ENCODE measurements around the gene CCDC13. TPM values are rescaled to one million over a fixed set of nuclear protein-coding genes. Genes with fewer than 3 reads are reported as not detected.

The CCDC13 gene
- total and polyA plus RNA-seq, 2 of the 13 experiments (the other 11 are each of a cell fraction or from before 2014, with no cell fraction given), result 0.22 to 0.51 TPM

DNA sequence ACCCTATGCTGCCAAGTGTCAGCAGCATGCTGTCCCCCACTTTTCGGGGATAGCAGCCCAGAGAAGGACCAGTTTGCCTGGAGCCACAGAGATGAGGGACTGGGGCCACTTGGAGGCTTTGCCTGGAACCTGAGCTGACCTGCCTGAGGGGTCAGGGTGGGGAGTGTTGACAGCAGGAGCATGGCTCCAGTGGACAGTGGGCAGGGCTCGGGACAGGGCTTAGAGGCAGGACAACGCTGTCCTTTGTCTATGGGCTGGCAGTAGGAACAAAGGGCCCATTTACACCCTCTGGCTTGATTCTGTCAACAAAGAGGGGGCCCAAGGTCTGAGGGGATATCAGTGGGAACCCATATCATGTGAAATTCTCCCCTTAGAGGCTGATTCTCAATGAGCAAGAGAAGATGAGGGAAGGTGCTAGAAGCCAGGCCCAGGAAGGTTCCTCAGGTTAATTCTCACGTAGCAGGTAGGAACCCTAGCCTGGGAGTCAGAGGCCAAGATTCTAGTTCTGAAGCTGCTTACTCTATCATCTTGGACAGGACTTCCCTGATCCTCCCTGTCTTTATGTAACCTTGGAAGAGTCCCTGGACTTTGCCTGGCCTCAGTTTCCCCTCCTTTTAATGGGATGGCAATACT, 40.7 kb downstream of the CCDC13 start (continued):
- TF ChIP-seq, protein P1, sequence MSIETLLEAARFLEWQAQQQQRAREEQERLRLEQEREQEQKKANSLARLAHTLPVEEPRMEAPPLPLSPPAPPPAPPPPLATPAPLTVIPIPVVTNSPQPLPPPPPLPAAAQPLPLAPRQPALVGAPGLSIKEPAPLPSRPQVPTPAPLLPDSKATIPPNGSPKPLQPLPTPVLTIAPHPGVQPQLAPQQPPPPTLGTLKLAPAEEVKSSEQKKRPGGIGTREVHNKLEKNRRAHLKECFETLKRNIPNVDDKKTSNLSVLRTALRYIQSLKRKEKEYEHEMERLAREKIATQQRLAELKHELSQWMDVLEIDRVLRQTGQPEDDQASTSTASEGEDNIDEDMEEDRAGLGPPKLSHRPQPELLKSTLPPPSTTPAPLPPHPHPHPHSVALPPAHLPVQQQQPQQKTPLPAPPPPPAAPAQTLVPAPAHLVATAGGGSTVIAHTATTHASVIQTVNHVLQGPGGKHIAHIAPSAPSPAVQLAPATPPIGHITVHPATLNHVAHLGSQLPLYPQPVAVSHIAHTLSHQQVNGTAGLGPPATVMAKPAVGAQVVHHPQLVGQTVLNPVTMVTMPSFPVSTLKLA (IDR thresholded peaks at IDR 0.05), result peak; percentile 60
- TF ChIP-seq, protein P2, sequence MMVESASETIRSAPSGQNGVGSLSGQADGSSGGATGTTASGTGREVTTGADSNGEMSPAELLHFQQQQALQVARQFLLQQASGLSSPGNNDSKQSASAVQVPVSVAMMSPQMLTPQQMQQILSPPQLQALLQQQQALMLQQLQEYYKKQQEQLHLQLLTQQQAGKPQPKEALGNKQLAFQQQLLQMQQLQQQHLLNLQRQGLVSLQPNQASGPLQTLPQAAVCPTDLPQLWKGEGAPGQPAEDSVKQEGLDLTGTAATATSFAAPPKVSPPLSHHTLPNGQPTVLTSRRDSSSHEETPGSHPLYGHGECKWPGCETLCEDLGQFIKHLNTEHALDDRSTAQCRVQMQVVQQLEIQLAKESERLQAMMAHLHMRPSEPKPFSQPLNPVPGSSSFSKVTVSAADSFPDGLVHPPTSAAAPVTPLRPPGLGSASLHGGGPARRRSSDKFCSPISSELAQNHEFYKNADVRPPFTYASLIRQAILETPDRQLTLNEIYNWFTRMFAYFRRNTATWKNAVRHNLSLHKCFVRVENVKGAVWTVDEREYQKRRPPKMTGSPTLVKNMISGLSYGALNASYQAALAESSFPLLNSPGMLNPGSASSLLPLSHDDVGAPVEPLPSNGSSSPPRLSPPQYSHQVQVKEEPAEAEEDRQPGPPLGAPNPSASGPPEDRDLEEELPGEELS (CRISPR knock-in tag; IDR thresholded peaks at IDR 0.05), result peak; percentile 80
- TF ChIP-seq SATB2 (CRISPR knock-in tag; IDR thresholded peaks at IDR 0.05), result no peak
- TF ChIP-seq NR2F6 (IDR thresholded peaks at IDR 0.05), result peak; percentile 74
- peak; percentile 96 for TF ChIP-seq NR2F6 (CRISPR knock-in tag; IDR thresholded peaks at IDR 0.05)
- TF ChIP-seq ZNF616 (CRISPR knock-in tag; IDR thresholded peaks at IDR 0.05; ENCODE audit: low read depth), result no peak
- no peak for TF ChIP-seq GABPB1 (CRISPR knock-in tag; IDR thresholded peaks at IDR 0.05)
- TF ChIP-seq, protein P3, sequence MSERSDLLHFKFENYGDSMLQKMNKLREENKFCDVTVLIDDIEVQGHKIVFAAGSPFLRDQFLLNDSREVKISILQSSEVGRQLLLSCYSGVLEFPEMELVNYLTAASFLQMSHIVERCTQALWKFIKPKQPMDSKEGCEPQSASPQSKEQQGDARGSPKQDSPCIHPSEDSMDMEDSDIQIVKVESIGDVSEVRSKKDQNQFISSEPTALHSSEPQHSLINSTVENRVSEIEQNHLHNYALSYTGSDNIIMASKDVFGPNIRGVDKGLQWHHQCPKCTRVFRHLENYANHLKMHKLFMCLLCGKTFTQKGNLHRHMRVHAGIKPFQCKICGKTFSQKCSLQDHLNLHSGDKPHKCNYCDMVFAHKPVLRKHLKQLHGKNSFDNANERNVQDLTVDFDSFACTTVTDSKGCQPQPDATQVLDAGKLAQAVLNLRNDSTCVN (CRISPR knock-in tag; IDR thresholded peaks at IDR 0.05; ENCODE audit: borderline replicate concordance), result no peak
- TF ChIP-seq ZSCAN9 (CRISPR knock-in tag; IDR thresholded peaks at IDR 0.05; ENCODE audit: borderline replicate concordance), result no peak
- TF ChIP-seq CAMTA2 (CRISPR knock-in tag; IDR thresholded peaks at IDR 0.05; ENCODE audit: borderline replicate concordance), result no peak
- no peak for TF ChIP-seq GABPA (IDR thresholded peaks at IDR 0.05; ENCODE audit: low read depth, low read length)
- no peak for TF ChIP-seq GABPA (CRISPR knock-in tag; IDR thresholded peaks at IDR 0.05; ENCODE audit: low read depth)
- no peak; the same call in 1 of the 2 replicates for TF ChIP-seq ZNF891 (CRISPR knock-in tag; IDR thresholded peaks at IDR 0.05)
- TF ChIP-seq, protein P4, sequence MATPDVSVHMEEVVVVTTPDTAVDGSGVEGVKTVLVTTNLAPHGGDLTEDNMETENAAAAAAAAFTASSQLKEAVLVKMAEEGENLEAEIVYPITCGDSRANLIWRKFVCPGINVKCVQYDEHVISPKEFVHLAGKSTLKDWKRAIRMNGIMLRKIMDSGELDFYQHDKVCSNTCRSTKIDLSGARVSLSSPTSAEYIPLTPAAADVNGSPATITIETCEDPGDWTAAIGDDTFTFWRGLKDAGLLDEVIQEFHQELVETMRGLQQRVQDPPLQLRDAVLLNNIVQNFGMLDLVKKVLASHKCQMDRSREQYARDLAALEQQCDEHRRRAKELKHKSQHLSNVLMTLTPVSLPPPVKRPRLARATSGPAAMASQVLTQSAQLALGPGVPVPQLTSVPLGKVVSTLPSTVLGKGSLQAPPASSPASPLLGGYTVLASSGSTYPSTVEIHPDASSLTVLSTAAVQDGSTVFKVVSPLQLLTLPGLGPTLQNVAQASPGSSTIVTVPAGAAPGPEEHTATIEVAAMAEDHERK (CRISPR knock-in tag; IDR thresholded peaks at IDR 0.05; ENCODE audit: low read depth), result no peak
- TF ChIP-seq PHF21A (CRISPR knock-in tag; IDR thresholded peaks at IDR 0.05), result peak; percentile 94
- no peak for TF ChIP-seq KAT7 (CRISPR knock-in tag; IDR thresholded peaks at IDR 0.05; ENCODE audit: borderline replicate concordance)
- TF ChIP-seq ZSCAN22 (CRISPR knock-in tag; IDR thresholded peaks at IDR 0.05), result no peak
- TF ChIP-seq, protein P5, sequence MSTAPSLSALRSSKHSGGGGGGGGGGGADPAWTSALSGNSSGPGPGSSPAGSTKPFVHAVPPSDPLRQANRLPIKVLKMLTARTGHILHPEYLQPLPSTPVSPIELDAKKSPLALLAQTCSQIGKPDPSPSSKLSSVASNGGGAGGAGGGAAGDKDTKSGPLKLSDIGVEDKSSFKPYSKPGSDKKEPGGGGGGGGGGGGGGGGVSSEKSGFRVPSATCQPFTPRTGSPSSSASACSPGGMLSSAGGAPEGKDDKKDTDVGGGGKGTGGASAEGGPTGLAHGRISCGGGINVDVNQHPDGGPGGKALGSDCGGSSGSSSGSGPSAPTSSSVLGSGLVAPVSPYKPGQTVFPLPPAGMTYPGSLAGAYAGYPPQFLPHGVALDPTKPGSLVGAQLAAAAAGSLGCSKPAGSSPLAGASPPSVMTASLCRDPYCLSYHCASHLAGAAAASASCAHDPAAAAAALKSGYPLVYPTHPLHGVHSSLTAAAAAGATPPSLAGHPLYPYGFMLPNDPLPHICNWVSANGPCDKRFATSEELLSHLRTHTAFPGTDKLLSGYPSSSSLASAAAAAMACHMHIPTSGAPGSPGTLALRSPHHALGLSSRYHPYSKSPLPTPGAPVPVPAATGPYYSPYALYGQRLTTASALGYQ (CRISPR knock-in tag; IDR thresholded peaks at IDR 0.05), result peak; percentile 88; the same call in 1 of the 2 replicates
- TF ChIP-seq HNRNPLL (IDR thresholded peaks at IDR 0.05; ENCODE audit: low read depth, low read length, poor library complexity, severe bottlenecking), result no peak
- no peak; the same call in 1 of the 2 replicates for TF ChIP-seq THYN1 (CRISPR knock-in tag; IDR thresholded peaks at IDR 0.05; ENCODE audit: borderline replicate concordance, low read depth)
- TF ChIP-seq, protein P6, sequence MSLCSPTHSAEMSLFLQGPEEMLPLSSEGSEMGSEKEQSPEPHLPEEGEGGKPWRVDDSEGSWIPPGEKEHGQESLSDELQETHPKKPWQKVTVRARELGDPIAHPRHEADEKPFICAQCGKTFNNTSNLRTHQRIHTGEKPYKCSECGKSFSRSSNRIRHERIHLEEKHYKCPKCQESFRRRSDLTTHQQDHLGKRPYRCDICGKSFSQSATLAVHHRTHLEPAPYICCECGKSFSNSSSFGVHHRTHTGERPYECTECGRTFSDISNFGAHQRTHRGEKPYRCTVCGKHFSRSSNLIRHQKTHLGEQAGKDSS (CRISPR knock-in tag; IDR thresholded peaks at IDR 0.05; ENCODE audit: borderline replicate concordance, low read depth), result no peak

All from HepG2 (cell line).